Activated T-helper 17 cell treated with anti-CD3 and anti-CD28 coated beads, Interleukin-2, amount 50 U/mL, for 72 hours (primary cell): Measurements from ENCODE around the gene CPA3. TPM values are rescaled to one million over a fixed set of nuclear protein-coding genes. Genes with fewer than 3 reads are reported as not detected.

Experiments used
- ATAC-seq: fragments of 150-1000 bp; cut with Tn5 transposase; replicated peaks from 2 replicates; pipeline ENCODE4 v1.10.0; 2021; ENCODE audit warnings: mild to moderate bottlenecking, moderate library complexity
- H3K27ac Mint-ChIP-seq: one replicate; pipeline ENCODE4 v1.8.0; 2022; ENCODE audit warnings: mixed read lengths
- H3K27me3 Mint-ChIP-seq: one replicate; pipeline ENCODE4 v1.8.0; 2022; ENCODE audit warnings: mixed read lengths
- H3K36me3 Mint-ChIP-seq: one replicate; pipeline ENCODE4 v1.8.0; 2022; ENCODE audit warnings: low read depth, mild to moderate bottlenecking, mixed read lengths
- H3K4me1 Mint-ChIP-seq: one replicate; pipeline ENCODE4 v1.8.0; 2022; ENCODE audit warnings: mixed read lengths
- H3K4me3 Mint-ChIP-seq: one replicate; pipeline ENCODE4 v1.8.0; 2022; ENCODE audit warnings: mild to moderate bottlenecking, mixed read lengths
- H3K9me3 Mint-ChIP-seq: one replicate; pipeline ENCODE4 v1.8.0; 2022; ENCODE audit warnings: mixed read lengths
- total RNA-seq, 2 donors: library from RNA; stranded (reverse); gene quantifications; one replicate each; pipeline ENCODE4 v1.2.3, GENCODE V29; 2022

The CPA3 gene, protein sequence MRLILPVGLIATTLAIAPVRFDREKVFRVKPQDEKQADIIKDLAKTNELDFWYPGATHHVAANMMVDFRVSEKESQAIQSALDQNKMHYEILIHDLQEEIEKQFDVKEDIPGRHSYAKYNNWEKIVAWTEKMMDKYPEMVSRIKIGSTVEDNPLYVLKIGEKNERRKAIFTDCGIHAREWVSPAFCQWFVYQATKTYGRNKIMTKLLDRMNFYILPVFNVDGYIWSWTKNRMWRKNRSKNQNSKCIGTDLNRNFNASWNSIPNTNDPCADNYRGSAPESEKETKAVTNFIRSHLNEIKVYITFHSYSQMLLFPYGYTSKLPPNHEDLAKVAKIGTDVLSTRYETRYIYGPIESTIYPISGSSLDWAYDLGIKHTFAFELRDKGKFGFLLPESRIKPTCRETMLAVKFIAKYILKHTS
- not detected for total RNA-seq

- Mint-ChIP-seq H3K9me3 (no peaks in the 10 kb centered on the region), H3K27ac (no peak within 1 kb of the TSS), H3K4me3 (no peak within 1 kb of the TSS), H3K27me3 (peaks cover 37% of the 10 kb centered on the region), H3K36me3 (no peaks in the 10 kb centered on the region), H3K4me1 (no peaks in the 10 kb centered on the region)
- no peak for ATAC-seq
Observed at GRCh38 chr3:148865049-148865448, at the start of gene CPA3. TSS of gene CPA3 (plus strand) at chr3:148865296. CDS start at chr3:148865308, 12 bp downstream.

DNA sequence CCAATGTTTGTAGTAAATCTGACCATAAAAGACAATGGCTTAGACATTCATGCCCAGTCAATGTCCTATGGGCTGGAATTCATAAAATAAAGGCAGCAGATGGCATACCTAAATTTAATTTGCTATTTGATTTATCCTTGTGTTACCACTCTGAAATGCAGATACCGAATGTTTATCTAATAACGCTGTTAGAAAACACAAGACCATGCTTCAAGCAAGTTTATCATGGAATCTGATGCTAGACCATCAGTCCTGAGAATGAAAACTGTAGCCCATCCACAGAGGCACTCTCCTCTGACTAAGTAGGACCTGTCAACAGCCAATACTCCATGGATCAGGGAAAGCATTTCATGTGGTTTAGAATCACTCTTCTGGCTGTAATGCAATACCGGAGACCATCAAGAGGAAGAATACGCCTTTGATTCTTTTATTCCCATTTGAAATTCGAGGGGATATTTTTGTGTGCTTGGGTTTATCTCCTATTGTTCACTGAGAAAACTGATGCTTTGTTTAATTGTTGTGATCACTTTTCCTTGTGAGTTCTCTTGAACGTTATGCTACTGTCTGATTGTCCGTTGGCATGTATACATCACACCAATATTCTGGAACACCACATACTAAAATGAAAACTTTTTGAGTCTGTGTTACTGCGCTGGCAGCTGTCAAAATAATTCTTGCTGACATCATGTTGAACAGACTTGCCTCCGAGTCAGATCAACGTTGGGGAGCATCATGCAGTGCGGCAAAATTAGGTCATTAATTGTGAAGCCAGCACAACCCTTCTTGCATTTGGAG lies 49.6 kb upstream of the CPA3 start:
- Mint-ChIP-seq H3K9me3 (no peaks in the 10 kb centered on the region), H3K27ac (no peak overlapping the region), H3K36me3 (no peaks in the 10 kb centered on the region), H3K4me3 (no peak overlapping the region), H3K4me1 (no peaks in the 10 kb centered on the region), H3K27me3 (peaks cover 8% of the 10 kb centered on the region)
- no peak for ATAC-seq

DNA sequence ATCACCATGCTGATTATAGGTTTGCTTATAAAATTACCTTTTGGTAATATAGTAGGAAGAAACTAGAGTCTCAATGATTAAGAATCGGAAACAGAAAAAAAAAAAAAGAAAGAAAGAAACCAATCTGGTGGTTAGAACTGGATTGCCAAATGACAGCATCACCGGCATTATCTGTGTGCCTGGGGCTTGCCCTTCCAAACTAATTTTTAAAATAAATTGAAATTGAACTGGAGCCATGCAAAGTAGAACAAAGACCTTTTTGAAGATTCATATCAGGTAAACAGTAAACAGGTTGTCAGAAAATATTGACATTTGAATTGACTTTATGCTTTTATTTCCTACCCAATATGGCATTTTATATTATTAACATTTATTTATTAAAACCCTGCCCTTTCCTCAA lies 48.7 kb upstream of the CPA3 start:
- no peak overlapping the region for H3K4me3 Mint-ChIP-seq
- no peaks in the 10 kb centered on the region for H3K9me3 Mint-ChIP-seq
- no peak overlapping the region for H3K27ac Mint-ChIP-seq
- no peaks in the 10 kb centered on the region for H3K36me3 Mint-ChIP-seq
- H3K27me3 Mint-ChIP-seq = peaks cover 8% of the 10 kb centered on the region
- no peaks in the 10 kb centered on the region for H3K4me1 Mint-ChIP-seq
- no peak for ATAC-seq

GRCh38 chr3:148816981-148817525 lies 48.0 kb upstream of the CPA3 start:
- ATAC-seq = no peak
- Mint-ChIP-seq H3K4me3 (no peak overlapping the region), H3K4me1 (no peaks in the 10 kb centered on the region), H3K27me3 (peaks cover 5% of the 10 kb centered on the region), H3K27ac (no peak overlapping the region), H3K36me3 (no peaks in the 10 kb centered on the region), H3K9me3 (no peaks in the 10 kb centered on the region)

GRCh38 chr3:148820361-148821245 lies 44.5 kb upstream of the CPA3 start:
- no peak overlapping the region for H3K27ac Mint-ChIP-seq
- no peaks in the 10 kb centered on the region for H3K36me3 Mint-ChIP-seq
- no peak for ATAC-seq
- H3K4me1 Mint-ChIP-seq = no peaks in the 10 kb centered on the region
- H3K9me3 Mint-ChIP-seq = peaks cover 9% of the 10 kb centered on the region
- H3K27me3 Mint-ChIP-seq = peaks cover 10% of the 10 kb centered on the region
- no peak overlapping the region for H3K4me3 Mint-ChIP-seq

- Mint-ChIP-seq H3K27ac (no peak overlapping the region), H3K4me3 (no peak overlapping the region), H3K9me3 (peaks cover 9% of the 10 kb centered on the region), H3K27me3 (peaks cover 10% of the 10 kb centered on the region), H3K4me1 (no peaks in the 10 kb centered on the region), H3K36me3 (no peaks in the 10 kb centered on the region)
- no peak for ATAC-seq
Observed at GRCh38 chr3:148823026-148823425, 42.1 kb upstream of the CPA3 start.

DNA sequence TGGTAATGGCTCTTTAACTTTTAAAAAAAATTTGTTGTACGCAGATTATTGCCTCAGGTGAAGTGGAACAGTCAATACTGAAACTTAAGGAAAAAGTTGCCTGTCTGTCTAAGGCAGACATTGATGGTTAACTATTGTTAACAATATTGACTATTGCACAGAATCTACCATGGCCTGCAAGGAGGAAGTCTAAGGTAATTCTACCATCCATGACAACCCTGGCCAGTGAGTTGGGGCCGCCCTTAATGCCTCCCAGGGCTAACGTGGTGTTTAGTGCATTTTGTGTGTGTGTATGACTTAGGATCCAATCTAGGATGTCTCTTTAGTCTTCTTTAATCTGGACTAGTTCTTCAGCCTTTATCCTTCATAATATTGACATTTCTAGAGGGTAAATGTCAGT lies 39.6 kb upstream of the CPA3 start:
- ATAC-seq = no peak
- Mint-ChIP-seq H3K4me1 (no peaks in the 10 kb centered on the region), H3K9me3 (peaks cover 9% of the 10 kb centered on the region)

DNA sequence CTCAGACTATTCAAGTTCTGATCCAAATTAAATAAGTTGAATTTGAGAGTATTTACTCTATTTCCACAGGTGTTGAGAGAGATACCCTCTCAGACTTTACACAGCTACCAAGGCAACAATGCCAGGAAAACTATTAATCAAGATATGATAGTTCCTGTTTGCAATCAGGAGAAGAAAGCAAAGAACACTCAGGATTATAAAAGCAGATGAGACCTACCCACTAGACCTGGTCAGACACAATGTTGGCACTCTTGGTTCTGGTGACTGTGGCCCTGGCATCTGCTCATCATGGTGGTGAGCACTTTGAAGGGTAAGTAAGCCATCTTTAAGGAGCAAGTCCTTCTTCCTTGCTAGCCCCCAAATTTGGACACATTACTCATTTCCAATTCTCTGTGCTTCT lies 37.5 kb upstream of the CPA3 start, which contains the start of gene CPB1:
Gene CPB1 (plus strand): TSS at position 227 of the 400 bp plus-strand sequence. CDS start 13 bp downstream, at position 240.
- no peak for ATAC-seq
- Mint-ChIP-seq H3K4me1 (no peaks in the 10 kb centered on the region), H3K9me3 (peaks cover 7% of the 10 kb centered on the region), H3K36me3 (no peaks in the 10 kb centered on the region), H3K27ac (no peak within 1 kb of the TSS), H3K27me3 (peaks cover 10% of the 10 kb centered on the region), H3K4me3 (no peak within 1 kb of the TSS)

More for the DNA sequence above, 39.6 kb upstream of the CPA3 start:
- no peak overlapping the region for H3K4me3 Mint-ChIP-seq
- no peak overlapping the region for H3K27ac Mint-ChIP-seq
- peaks cover 10% of the 10 kb centered on the region for H3K27me3 Mint-ChIP-seq
- no peaks in the 10 kb centered on the region for H3K36me3 Mint-ChIP-seq

DNA sequence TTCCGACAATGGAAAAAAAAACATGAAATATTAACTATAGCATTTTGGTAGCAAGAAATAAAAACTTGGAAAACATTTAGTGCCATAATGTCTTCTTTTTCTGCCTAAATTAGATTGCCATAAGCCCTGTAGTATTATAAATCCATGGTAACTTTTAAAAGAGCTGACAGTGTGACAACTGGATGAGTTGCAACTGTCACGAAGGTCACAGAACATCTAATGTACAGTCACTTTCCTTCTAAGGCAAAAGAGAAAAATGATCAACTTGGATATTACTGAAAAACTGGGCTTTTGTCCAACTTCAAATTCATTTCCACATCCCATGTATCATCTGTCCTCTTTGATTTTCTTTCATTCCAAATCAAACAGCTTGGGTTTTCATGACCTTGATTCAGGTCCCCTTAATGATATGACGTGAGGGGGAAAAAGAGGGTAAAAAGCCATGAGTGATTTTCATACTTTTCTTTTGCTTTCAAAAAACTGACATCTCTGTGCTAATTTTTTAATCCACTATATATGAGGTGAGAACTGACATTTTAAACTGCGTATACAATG lies 36.9 kb upstream of the CPA3 start:
- Mint-ChIP-seq H3K9me3 (peaks cover under 1% of the 10 kb centered on the region), H3K4me3 (no peak overlapping the region), H3K27ac (no peak overlapping the region), H3K4me1 (no peaks in the 10 kb centered on the region), H3K36me3 (no peaks in the 10 kb centered on the region), H3K27me3 (peaks cover 12% of the 10 kb centered on the region)
- ATAC-seq = no peak

DNA sequence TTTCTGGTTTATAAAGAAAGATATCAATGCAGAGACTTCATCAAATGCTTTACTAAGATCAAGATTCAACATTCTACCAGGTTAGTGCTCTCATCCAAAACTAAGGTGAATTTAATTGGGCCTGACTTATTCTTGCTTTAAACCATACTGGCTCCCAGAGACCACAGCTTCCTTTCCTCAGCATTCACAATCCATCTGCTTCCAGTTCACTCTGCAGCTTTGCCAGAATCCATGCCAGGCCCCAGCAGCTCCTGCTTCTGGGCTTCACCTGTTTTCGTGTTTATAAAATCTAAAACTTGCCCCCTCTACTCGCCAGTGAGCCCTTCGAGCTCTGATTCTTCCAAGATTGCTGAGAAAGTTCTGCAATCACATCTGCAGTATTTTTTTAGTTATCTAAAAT lies 35.2 kb upstream of the CPA3 start:
- H3K27ac Mint-ChIP-seq = no peak overlapping the region
- ATAC-seq = no peak
- H3K4me1 Mint-ChIP-seq = no peaks in the 10 kb centered on the region
- H3K9me3 Mint-ChIP-seq = no peaks in the 10 kb centered on the region
- H3K27me3 Mint-ChIP-seq = peaks cover 4% of the 10 kb centered on the region
- no peaks in the 10 kb centered on the region for H3K36me3 Mint-ChIP-seq
- no peak overlapping the region for H3K4me3 Mint-ChIP-seq

DNA sequence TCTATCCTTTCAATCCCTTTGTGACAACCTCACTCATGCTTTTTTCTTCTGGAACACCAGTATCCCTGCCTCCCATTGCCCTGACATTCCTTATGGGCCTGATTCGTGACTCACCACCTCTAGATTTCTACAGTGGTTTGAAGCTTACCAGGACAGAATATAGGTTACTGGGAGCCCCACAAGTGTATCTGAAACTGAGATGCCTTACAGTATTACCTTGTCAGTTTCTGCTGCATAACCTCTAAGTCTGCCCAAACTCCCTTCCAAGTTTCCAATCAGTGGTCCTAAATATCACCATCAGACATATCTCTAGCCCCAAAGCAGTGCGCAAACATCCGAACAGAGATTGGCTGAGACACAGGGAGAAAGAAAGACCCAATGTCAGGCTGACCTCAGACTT lies 31.9 kb upstream of the CPA3 start:
- ATAC-seq = no peak
- Mint-ChIP-seq H3K4me1 (no peaks in the 10 kb centered on the region), H3K36me3 (no peaks in the 10 kb centered on the region), H3K4me3 (no peak overlapping the region), H3K27me3 (peaks cover 9% of the 10 kb centered on the region), H3K9me3 (no peaks in the 10 kb centered on the region), H3K27ac (no peak overlapping the region)

GRCh38 chr3:148839805-148840204 lies 25.3 kb upstream of the CPA3 start:
- Mint-ChIP-seq H3K4me3 (no peak overlapping the region), H3K4me1 (no peaks in the 10 kb centered on the region), H3K36me3 (no peaks in the 10 kb centered on the region), H3K27ac (no peak overlapping the region), H3K9me3 (no peaks in the 10 kb centered on the region), H3K27me3 (peaks cover 5% of the 10 kb centered on the region)
- ATAC-seq = no peak

DNA sequence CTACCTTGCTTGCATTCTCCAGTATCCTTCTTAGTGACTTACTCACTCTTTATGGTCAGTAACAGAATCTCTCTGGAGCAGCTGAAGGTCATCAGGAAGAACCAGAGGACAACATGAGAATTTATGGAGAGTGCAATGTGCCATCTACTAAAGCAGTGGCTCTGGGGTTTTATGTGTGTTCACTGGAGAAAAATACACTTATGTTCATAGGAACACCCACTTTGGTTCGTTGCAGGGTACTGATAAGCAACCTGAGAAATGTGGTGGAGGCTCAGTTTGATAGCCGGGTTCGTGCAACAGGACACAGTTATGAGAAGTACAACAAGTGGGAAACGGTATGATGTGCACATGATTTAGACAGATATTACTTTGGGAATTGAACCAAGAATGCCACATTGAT lies 24.6 kb upstream of the CPA3 start:
- no peaks in the 10 kb centered on the region for H3K36me3 Mint-ChIP-seq
- H3K4me3 Mint-ChIP-seq = no peak overlapping the region
- ATAC-seq = no peak
- no peak overlapping the region for H3K27ac Mint-ChIP-seq
- H3K4me1 Mint-ChIP-seq = no peaks in the 10 kb centered on the region
- H3K9me3 Mint-ChIP-seq = no peaks in the 10 kb centered on the region
- no peaks in the 10 kb centered on the region for H3K27me3 Mint-ChIP-seq
